ENCODE data around the gene COQ3. TPM values are rescaled to one million over a fixed set of nuclear protein-coding genes. Genes with fewer than 3 reads are reported as not detected.

Gene COQ3
- total RNA-seq, 2 experiments from 2014 or later = 8.3 to 10.9 TPM

- Histone ChIP-seq H3K9me3 (ENCODE audit: low read length) (no peaks in the 10 kb centered on the region), H3K27ac (ENCODE audit: low read depth, low read length, poor library complexity, severe bottlenecking) (no peak overlapping the region), H3K79me2 (ENCODE audit: insufficient read depth, low read depth, low read length) (peaks cover 11% of the 10 kb centered on the region; the same call in 1 of the 2 replicates), H3K4me1 (ENCODE audit: insufficient read depth, low read length, poor library complexity, severe bottlenecking) (peaks cover 4% of the 10 kb centered on the region), H3K9me2 (ENCODE audit: insufficient read depth, low read length) (no peaks in the 10 kb centered on the region), H2AFZ (ENCODE audit: low read length) (no peak overlapping the region), H3K4me3 (ENCODE audit: low read depth, low read length, poor library complexity, severe bottlenecking) (no peak overlapping the region), H4K20me1 (ENCODE audit: insufficient read depth, low read length) (no peaks in the 10 kb centered on the region), H3K4me2 (ENCODE audit: low read length) (no peak overlapping the region), H3K36me3 (ENCODE audit: insufficient read depth, low read length) (peaks cover 54% of the 10 kb centered on the region)
- intact Hi-C loops (cut with micrococcal nuclease; ENCODE audit: unreplicated experiment) = no loop called here
- no peak for DNase-seq (ENCODE audit: low spot score)
- POLR2A ChIA-PET = interaction anchor here (0.8 to 1.0 kb wide), 2 partner anchors 24 to 27 kb away, joined by 3 to 4 read pairs; no protein-coding TSS in a partner anchor
- BruUV-seq (replicated peaks) = no TSS peak
- CTCF ChIA-PET (ENCODE audit: unreplicated experiment) = no interaction called here
- TF ChIP-seq CTCF (conservative IDR thresholded peaks at IDR 0.05; ENCODE audit: low read length) (no peak), EZH2phosphoT487 (IDR thresholded peaks at IDR 0.05; ENCODE audit: borderline replicate concordance, low read depth, low read length) (no peak)
Measured at GRCh38 chr6:99397287-99397686, 3.3 kb upstream of the COQ3 start.

DNA sequence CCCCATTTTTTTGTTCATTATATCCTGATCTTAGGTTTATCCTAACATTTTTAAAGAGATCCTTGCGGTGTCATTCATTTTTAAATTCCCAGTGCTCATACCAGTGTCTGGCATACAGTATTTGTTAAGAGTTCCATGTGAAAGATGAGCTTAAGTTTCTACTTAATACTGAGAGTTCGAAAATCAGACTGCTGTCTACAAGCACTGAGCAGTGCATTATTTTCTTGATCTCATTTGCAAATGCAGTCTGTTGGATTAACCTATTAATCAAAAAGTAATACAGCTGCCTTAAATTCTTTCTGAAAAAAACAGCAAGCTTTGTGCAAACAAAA lies 663 bp downstream of the COQ3 start:
- no peak for DNase-seq (ENCODE audit: low spot score)
- H3K27ac ChIP-seq (ENCODE audit: low read depth, low read length, poor library complexity, severe bottlenecking) = peak overlapping the region; percentile 74
- no peaks in the 10 kb centered on the region for H4K20me1 ChIP-seq (ENCODE audit: insufficient read depth, low read length)
- BruUV-seq (replicated peaks) = no TSS peak
- H3K79me2 ChIP-seq (ENCODE audit: insufficient read depth, low read depth, low read length) = peaks cover 13% of the 10 kb centered on the region; the same call in 1 of the 2 replicates
- H3K9me3 ChIP-seq (ENCODE audit: low read length) = no peaks in the 10 kb centered on the region
- H2AFZ ChIP-seq (ENCODE audit: low read length) = peak overlapping the region; percentile 94
- H3K4me2 ChIP-seq (ENCODE audit: low read length) = peak overlapping the region; percentile 88
- peaks cover 15% of the 10 kb centered on the region for H3K36me3 ChIP-seq (ENCODE audit: insufficient read depth, low read length)
- intact Hi-C loops (cut with micrococcal nuclease; ENCODE audit: unreplicated experiment) = no loop called here
- CTCF ChIA-PET (ENCODE audit: unreplicated experiment) = interaction anchor here (0.6 kb wide), 1 partner anchor 67 kb away, joined by 3 read pairs; no protein-coding TSS in a partner anchor
- POLR2A ChIA-PET = interaction anchor here (0.5 to 1.8 kb wide), 16 partner anchors 9 to 311 kb away, joined by 3 to 23 read pairs (median 3); partner anchors contain the start of genes CCNC and PNISR
- no peaks in the 10 kb centered on the region for H3K9me2 ChIP-seq (ENCODE audit: insufficient read depth, low read length)
- H3K4me1 ChIP-seq (ENCODE audit: insufficient read depth, low read length, poor library complexity, severe bottlenecking) = peaks cover 4% of the 10 kb centered on the region
- TF ChIP-seq EZH2phosphoT487 (IDR thresholded peaks at IDR 0.05; ENCODE audit: borderline replicate concordance, low read depth, low read length) (no peak), CTCF (conservative IDR thresholded peaks at IDR 0.05; ENCODE audit: low read length) (no peak)
- H3K4me3 ChIP-seq (ENCODE audit: low read depth, low read length, poor library complexity, severe bottlenecking) = peak overlapping the region; percentile 74

GRCh38 chr6:99390896-99391295 lies 3.1 kb downstream of the COQ3 start:
- no peak for DNase-seq (ENCODE audit: low spot score)
- H3K27ac ChIP-seq (ENCODE audit: low read depth, low read length, poor library complexity, severe bottlenecking) = no peak overlapping the region
- intact Hi-C loops (cut with micrococcal nuclease; ENCODE audit: unreplicated experiment) = no loop called here
- H3K4me2 ChIP-seq (ENCODE audit: low read length) = no peak overlapping the region
- H2AFZ ChIP-seq (ENCODE audit: low read length) = no peak overlapping the region
- POLR2A ChIA-PET = interaction anchor here (0.5 to 1.0 kb wide), 3 partner anchors 11 to 34 kb away, joined by 3 read pairs; no protein-coding TSS in a partner anchor
- H3K9me3 ChIP-seq (ENCODE audit: low read length) = no peaks in the 10 kb centered on the region
- CTCF ChIA-PET (ENCODE audit: unreplicated experiment) = no interaction called here
- no peaks in the 10 kb centered on the region for H3K9me2 ChIP-seq (ENCODE audit: insufficient read depth, low read length)
- peaks cover 4% of the 10 kb centered on the region for H3K4me1 ChIP-seq (ENCODE audit: insufficient read depth, low read length, poor library complexity, severe bottlenecking)
- no peak overlapping the region for H3K4me3 ChIP-seq (ENCODE audit: low read depth, low read length, poor library complexity, severe bottlenecking)
- no peaks in the 10 kb centered on the region for H3K36me3 ChIP-seq (ENCODE audit: insufficient read depth, low read length)
- no TSS peak for BruUV-seq (replicated peaks)
- H4K20me1 ChIP-seq (ENCODE audit: insufficient read depth, low read length) = no peaks in the 10 kb centered on the region
- H3K79me2 ChIP-seq (ENCODE audit: insufficient read depth, low read depth, low read length) = peaks cover 13% of the 10 kb centered on the region; the same call in 1 of the 2 replicates
- TF ChIP-seq CTCF (conservative IDR thresholded peaks at IDR 0.05; ENCODE audit: low read length) = no peak
- no peak for TF ChIP-seq EZH2phosphoT487 (IDR thresholded peaks at IDR 0.05; ENCODE audit: borderline replicate concordance, low read depth, low read length)
